Thoracic aorta (tissue), 2 donors: ENCODE results near the gene IFT88. TPM values are rescaled to one million over a fixed set of nuclear protein-coding genes. Genes with fewer than 3 reads are reported as not detected.

ENCODE experiments used
- ATAC-seq: fragments of 150-250 bp; one replicate; pipeline ENCODE4 v1.8.0; 2017; ENCODE audit warnings: low read depth; ENCODE audit not compliant: insufficient number of reproducible peaks, low FRiP score
- DNase-seq: peaks from one replicate; pipeline ENCODE4 v3.0.0-alpha.2; 2020; ENCODE audit warnings: low spot score
- H3K27ac ChIP-seq, 2 donors: fragments of 200-600 bp; sonication (generic); 1 replicate in 1 of 2; 2 replicates in 1 of 2; pipeline ENCODE4 v1.5.1; 2016; ENCODE audit warnings: mild to moderate bottlenecking in 2 of 2, moderate library complexity in 2 of 2
- H3K27me3 ChIP-seq: fragments of 200-600 bp; sonication (generic); replicated peaks from 2 replicates; pipeline ENCODE4 v1.6.0; 2016; ENCODE audit warnings: mild to moderate bottlenecking; ENCODE audit not compliant: insufficient read depth
- H3K36me3 ChIP-seq: fragments of 200-600 bp; sonication (generic); one replicate; pipeline ENCODE4 v1.5.1; 2016
- H3K4me1 ChIP-seq, 2 donors: fragments of 200-600 bp; sonication (generic); 1 replicate in 1 of 2; 2 replicates in 1 of 2; pipeline versions ENCODE4 v1.5.1 to v1.6.0; 2016; ENCODE audit warnings: low read depth in 2 of 2, mild to moderate bottlenecking in 1 of 2; ENCODE audit not compliant: control insufficient read depth in 1 of 2
- H3K4me3 ChIP-seq: fragments of 200-600 bp; sonication (generic); 2 replicates; pipeline ENCODE4 v1.5.1; 2016; ENCODE audit warnings: mild to moderate bottlenecking
- H3K9me3 ChIP-seq: fragments of 200-600 bp; sonication (generic); 2 replicates; pipeline ENCODE4 v1.5.1; 2016
- CTCF ChIP-seq: fragments of 200-600 bp; sonication (generic); IDR thresholded peaks from one replicate; pipeline ENCODE4 v1.5.1; 2019; ENCODE audit warnings: antibody characterized with exemption
- total RNA-seq, 2 donors: library from RNA; depleted of rRNA; stranded (reverse); fragments of >200 nt; gene quantifications; one replicate each; pipeline versions ENCODE4 v1.1.0 to v1.2.3, GENCODE V29; 2016

Gene IFT88
- total RNA-seq, 2 donors from 2014 or later, result 8.8 to 13.0 TPM

GRCh38 chr13:20706661-20707060 lies 139.7 kb downstream of the IFT88 start:
- ATAC-seq, result no peak
- Histone ChIP-seq H3K4me3 (no peak overlapping the region), H3K27me3 (no peaks in the 10 kb centered on the region), H3K27ac (no peak overlapping the region), H3K4me1 (peaks cover 4 to 41% of the 10 kb centered on the region in 2 donors), H3K9me3 (no peaks in the 10 kb centered on the region), H3K36me3 (no peaks in the 10 kb centered on the region)
- DNase-seq, result no peak
- no peak for TF ChIP-seq CTCF

GRCh38 chr13:20708216-20708615 lies 141.3 kb downstream of the IFT88 start:
- DNase-seq (no peak), ATAC-seq (no peak)
- H3K36me3 ChIP-seq, result no peaks in the 10 kb centered on the region
- H3K27me3 ChIP-seq, result no peaks in the 10 kb centered on the region
- no peak overlapping the region for H3K4me3 ChIP-seq
- H3K9me3 ChIP-seq, result no peaks in the 10 kb centered on the region
- no peak for TF ChIP-seq CTCF
- peaks cover 8 to 39% of the 10 kb centered on the region in 2 donors for H3K4me1 ChIP-seq
- peak overlapping the region; percentile 35 to 61 for H3K27ac ChIP-seq

GRCh38 chr13:20709369-20709768 lies 142.4 kb downstream of the IFT88 start:
- ATAC-seq, result no peak
- H3K9me3 ChIP-seq, result no peaks in the 10 kb centered on the region
- no peak for TF ChIP-seq CTCF

GRCh38 chr13:20709782-20710181 lies 142.8 kb downstream of the IFT88 start:
- DNase-seq (no peak), ATAC-seq (no peak)
- TF ChIP-seq CTCF, result no peak
- peaks cover 20 to 52% of the 10 kb centered on the region in 2 donors for H3K4me1 ChIP-seq
- H3K36me3 ChIP-seq, result no peaks in the 10 kb centered on the region
- peak overlapping the region; percentile 35 to 71 for H3K27ac ChIP-seq
- no peak overlapping the region for H3K4me3 ChIP-seq
- H3K9me3 ChIP-seq, result no peaks in the 10 kb centered on the region
- no peaks in the 10 kb centered on the region for H3K27me3 ChIP-seq

More at GRCh38 chr13:20709369-20709768, 142.4 kb downstream of the IFT88 start:
- Histone ChIP-seq H3K27me3 (no peaks in the 10 kb centered on the region), H3K27ac (peak overlapping the region; percentile 35 to 71), H3K4me3 (peak overlapping the region; percentile 5), H3K36me3 (no peaks in the 10 kb centered on the region), H3K4me1 (peaks cover 16 to 51% of the 10 kb centered on the region in 2 donors)
- no peak for DNase-seq

GRCh38 chr13:20711301-20712044 lies 144.5 kb downstream of the IFT88 start:
- H3K4me3 ChIP-seq, result no peak overlapping the region
- no peaks in the 10 kb centered on the region for H3K36me3 ChIP-seq
- H3K27ac ChIP-seq, result no peak overlapping the region
- TF ChIP-seq CTCF, result no peak
- no peaks in the 10 kb centered on the region for H3K27me3 ChIP-seq
- H3K9me3 ChIP-seq, result no peaks in the 10 kb centered on the region
- peaks cover 21 to 57% of the 10 kb centered on the region in 2 donors for H3K4me1 ChIP-seq
- ATAC-seq, result no peak
- DNase-seq, result no peak
